ENCODE results near the gene RPS21. TPM values are rescaled to one million over a fixed set of nuclear protein-coding genes. Genes with fewer than 3 reads are reported as not detected.

RPS21 gene
- total RNA-seq, 1 donor from 2014 or later, result 5,743 TPM

- Histone ChIP-seq H3K36me3 (ENCODE audit: control insufficient read depth, insufficient read depth, low read length) (peaks cover 4% of the 10 kb centered on the region), H3K27me3 (ENCODE audit: control insufficient read depth, insufficient read depth, low read length) (no peaks in the 10 kb centered on the region), H3K4me3 (ENCODE audit: low read depth, low read length) (no peak overlapping the region)
- TF ChIP-seq CTCF (IDR thresholded peaks at IDR 0.05; ENCODE audit: insufficient read depth, low read length, poor library complexity, severe bottlenecking), result peak; percentile 7
- DNase-seq (ENCODE audit: low read depth), result no peak
These were observed 34.3 kb upstream of the RPS21 start for GRCh38 chr20:62352402-62353288.

GRCh38 chr20:62353289-62354030 is 33.4 kb upstream of the RPS21 start:
- no peak for TF ChIP-seq CTCF (IDR thresholded peaks at IDR 0.05; ENCODE audit: insufficient read depth, low read length, poor library complexity, severe bottlenecking)
- H3K36me3 ChIP-seq (ENCODE audit: control insufficient read depth, insufficient read depth, low read length), result peaks cover 4% of the 10 kb centered on the region
- no peak for DNase-seq (ENCODE audit: low read depth)
- H3K27me3 ChIP-seq (ENCODE audit: control insufficient read depth, insufficient read depth, low read length), result no peaks in the 10 kb centered on the region
- H3K4me3 ChIP-seq (ENCODE audit: low read depth, low read length), result no peak overlapping the region

- no peak for TF ChIP-seq CTCF (IDR thresholded peaks at IDR 0.05; ENCODE audit: insufficient read depth, low read length, poor library complexity, severe bottlenecking)
- Histone ChIP-seq H3K27me3 (ENCODE audit: control insufficient read depth, insufficient read depth, low read length) (no peaks in the 10 kb centered on the region), H3K36me3 (ENCODE audit: control insufficient read depth, insufficient read depth, low read length) (peaks cover 4% of the 10 kb centered on the region), H3K4me3 (ENCODE audit: low read depth, low read length) (no peak overlapping the region)
- no peak for DNase-seq (ENCODE audit: low read depth)
These were observed 32.7 kb upstream of the RPS21 start for GRCh38 chr20:62354031-62354808.

- H3K27me3 ChIP-seq (ENCODE audit: control insufficient read depth, insufficient read depth, low read length), result no peaks in the 10 kb centered on the region
- peaks cover 2% of the 10 kb centered on the region for H3K36me3 ChIP-seq (ENCODE audit: control insufficient read depth, insufficient read depth, low read length)
- H3K4me3 ChIP-seq (ENCODE audit: low read depth, low read length), result no peak overlapping the region
- DNase-seq (ENCODE audit: low read depth), result no peak
- no peak for TF ChIP-seq CTCF (IDR thresholded peaks at IDR 0.05; ENCODE audit: insufficient read depth, low read length, poor library complexity, severe bottlenecking)
These were observed 32.0 kb upstream of the RPS21 start for GRCh38 chr20:62354811-62355341.

GRCh38 chr20:62355516-62355877 is 31.4 kb upstream of the RPS21 start:
- DNase-seq (ENCODE audit: low read depth), result no peak
- H3K36me3 ChIP-seq (ENCODE audit: control insufficient read depth, insufficient read depth, low read length), result peaks cover under 1% of the 10 kb centered on the region
- H3K4me3 ChIP-seq (ENCODE audit: low read depth, low read length), result no peak overlapping the region
- H3K27me3 ChIP-seq (ENCODE audit: control insufficient read depth, insufficient read depth, low read length), result no peaks in the 10 kb centered on the region
- TF ChIP-seq CTCF (IDR thresholded peaks at IDR 0.05; ENCODE audit: insufficient read depth, low read length, poor library complexity, severe bottlenecking), result no peak

All from kidney epithelial cell (primary cell).